SU-DHL-6 (cell line): ENCODE measurements around the gene TSPAN17.

Source experiments
- CTCF ChIP-seq: fragments of 200-600 bp; sonication (generic); IDR thresholded peaks from one replicate; pipeline ENCODE4 v1.5.1; 2017; ENCODE audit warnings: antibody characterized with exemption, mild to moderate bottlenecking, low read length, moderate library complexity; ENCODE audit not compliant: insufficient read depth, poor library complexity, severe bottlenecking
- EZH2phosphoT487 ChIP-seq: fragments of 200-600 bp; sonication (generic), shearing (Covaris generic); conservative IDR thresholded peaks from 2 replicates; pipeline ENCODE4 v1.6.1; 2018; ENCODE audit warnings: mild to moderate bottlenecking, antibody characterized with exemption, low read length, moderate library complexity, mixed read lengths

GRCh38 chr5:176631383-176632200 is 15.7 kb upstream of the TSPAN17 start:
- TF ChIP-seq CTCF (no peak), EZH2phosphoT487 (no peak)
